GM18868 (cell line): Measurements from ENCODE around the gene DHX32.

Source experiments
- ATAC-seq: cut with Tn5 transposase; IDR thresholded peaks from one replicate; pipeline ENCODE4 v1.9.1; 2021; ENCODE audit warnings: mild to moderate bottlenecking, moderate library complexity; ENCODE audit not compliant: unreplicated experiment

The DHX32 gene

DNA sequence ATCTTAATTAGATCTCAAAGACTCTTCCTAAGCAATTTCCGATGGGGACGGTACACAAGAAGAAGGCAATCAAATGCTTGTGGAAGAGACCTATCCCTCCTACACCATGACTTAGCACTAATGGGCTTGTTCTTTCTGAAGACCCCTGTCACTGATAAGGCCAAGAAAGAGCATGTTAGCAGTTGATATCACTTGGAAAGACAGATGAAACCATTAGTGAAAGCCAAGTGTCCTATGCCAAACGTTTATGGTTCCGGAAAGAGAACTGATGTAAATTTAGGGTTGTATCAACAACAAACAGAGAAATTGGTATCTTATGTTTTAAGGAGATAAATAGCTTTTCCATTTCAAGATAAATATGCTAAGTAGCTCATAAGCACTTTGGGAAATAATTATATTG is 64.5 kb downstream of the DHX32 start:
- ATAC-seq: no peak

DNA sequence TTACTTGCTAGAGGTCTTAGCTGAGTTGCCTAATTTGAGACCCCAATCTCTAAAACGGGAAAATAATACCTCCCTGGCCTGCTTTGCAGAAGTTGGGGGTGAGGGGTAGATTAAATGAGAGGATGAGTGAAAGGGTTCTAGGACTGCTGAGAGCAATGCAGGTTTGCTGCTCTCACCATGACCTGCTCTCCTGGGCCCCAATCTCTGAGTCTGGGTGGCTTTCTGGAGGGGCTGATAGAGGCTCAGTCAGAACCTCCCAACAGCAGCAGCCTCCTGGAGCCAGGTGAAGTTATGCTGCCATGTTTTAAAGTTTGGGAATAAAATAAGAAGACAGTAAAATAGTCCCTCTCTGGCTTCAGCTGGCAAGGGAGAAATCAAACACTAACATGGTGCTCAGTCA is 65.3 kb downstream of the DHX32 start:
- no peak for ATAC-seq

DNA sequence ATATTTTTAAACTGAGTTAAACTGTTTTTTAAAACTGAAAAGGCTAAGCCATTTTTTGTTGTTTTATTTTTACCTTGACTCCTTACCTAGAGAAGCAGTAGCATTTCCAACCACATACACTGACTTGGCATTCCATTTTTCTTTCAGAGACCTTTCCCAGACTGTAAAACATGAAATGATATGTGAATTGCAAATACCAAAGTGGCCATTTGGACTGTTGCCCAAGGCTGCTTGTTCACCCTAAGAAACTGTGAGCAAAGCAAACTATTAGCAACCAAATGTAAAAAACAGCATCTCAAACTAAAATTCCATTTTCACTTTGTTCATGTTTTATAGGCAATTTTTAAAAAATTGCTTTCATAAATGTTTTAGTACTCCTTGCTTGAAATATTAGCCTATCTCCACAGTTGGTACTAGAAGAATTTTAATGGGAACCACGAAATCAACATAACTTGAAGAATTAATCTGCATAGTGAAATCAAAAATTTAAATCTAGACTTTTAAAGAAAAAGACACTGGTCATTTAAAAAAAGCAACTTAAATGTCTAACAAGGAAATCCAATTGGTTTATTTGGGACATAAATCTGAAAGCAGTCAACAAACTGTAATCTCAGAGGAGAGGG is 68.9 kb downstream of the DHX32 start:
- no peak for ATAC-seq

DNA sequence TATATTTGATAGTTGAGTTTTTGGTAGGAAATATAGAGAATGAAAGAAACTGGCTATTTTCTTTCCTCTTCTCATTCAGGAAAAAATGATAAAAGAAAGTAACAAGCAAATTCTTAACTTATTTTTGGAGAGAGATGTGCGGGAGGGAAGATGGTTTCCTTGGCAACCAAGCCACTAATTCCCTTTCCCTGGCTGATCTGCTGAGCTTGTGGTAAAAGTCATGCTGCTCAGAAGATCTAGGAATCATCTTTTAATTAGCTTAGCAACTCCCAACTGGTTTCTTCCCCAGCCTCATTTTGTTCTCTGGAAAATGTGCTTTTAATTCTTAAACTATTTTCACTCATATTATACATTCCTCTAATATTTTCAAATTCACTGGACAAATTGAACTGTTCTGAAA is 69.8 kb downstream of the DHX32 start:
- ATAC-seq: no peak

DNA sequence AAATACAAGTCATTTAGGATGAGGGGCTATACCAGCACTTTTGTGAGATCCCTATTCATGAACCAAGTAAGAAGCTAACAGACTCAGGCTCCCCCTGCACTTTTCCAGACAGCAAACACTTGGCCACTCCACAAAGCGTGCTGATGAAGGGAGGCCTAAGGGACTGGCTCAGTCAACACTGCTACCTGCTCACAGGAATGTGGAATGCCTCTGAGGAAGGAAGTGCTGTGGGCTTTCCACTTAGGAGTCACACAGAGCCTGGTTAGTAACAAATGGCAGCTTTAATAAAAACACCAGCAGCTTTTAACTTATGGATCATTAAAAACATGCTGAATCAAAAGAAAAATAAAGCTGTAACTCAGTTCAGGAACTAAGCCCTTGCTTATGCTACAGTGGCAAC is 73.0 kb downstream of the DHX32 start:
- no peak for ATAC-seq

DNA sequence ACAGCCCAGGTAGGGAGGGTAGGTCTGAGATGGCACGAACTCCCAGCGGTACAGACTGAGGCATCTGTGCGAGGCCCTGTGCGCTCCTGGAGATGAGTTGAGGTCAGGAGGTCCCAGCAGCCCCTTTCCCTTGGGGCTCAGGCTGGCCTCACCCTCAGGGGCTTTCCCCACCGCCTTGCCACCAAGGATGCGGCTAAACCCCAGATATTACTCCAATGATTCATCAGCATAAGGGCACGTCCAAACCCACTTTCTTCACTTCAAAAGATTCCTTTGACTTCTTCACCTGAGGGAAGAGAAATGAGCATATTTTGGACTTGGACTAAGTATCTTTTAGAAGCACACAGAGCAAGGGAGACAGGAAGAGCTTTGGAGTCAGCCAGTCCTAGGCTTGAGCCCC is 78.4 kb downstream of the DHX32 start:
- ATAC-seq: no peak

DNA sequence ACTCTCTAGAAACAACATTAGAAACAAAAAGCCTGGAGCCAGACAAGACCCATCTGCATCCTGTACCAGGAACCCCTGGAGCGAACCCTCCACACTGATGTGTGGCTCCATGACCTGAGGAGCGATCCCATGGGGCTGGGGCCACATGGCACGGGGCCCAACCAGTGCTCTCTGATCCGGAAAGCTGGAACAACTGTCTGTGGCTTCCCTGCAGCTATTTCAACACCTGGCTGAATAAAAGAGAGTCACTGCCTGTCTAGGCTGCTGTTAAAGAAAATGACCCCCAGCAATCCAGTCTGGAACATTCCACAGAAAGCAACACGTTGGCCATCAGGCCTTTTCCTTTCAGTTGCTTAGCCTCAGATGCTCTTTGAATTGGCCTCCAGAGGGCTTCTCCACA is 79.0 kb downstream of the DHX32 start:
- no peak for ATAC-seq

DNA sequence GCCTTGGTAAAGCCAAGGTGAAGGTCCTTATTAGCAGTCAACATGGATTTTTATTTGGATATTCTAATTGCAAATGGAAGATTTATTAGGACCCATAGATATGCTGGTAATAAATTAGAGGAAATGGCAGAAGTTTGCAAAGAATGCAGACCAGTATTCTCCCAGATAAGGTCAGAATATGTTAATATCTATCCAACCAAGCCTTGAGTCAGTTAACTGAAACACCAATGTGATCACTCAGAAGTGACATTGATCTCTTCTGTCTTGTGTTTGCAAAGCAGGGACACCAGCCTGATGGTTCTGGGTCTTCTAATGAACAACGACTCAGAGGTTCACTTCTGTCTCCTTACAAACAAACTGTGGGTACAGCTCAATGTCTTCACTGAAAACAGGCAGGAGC is 79.5 kb downstream of the DHX32 start:
- ATAC-seq: no peak

DNA sequence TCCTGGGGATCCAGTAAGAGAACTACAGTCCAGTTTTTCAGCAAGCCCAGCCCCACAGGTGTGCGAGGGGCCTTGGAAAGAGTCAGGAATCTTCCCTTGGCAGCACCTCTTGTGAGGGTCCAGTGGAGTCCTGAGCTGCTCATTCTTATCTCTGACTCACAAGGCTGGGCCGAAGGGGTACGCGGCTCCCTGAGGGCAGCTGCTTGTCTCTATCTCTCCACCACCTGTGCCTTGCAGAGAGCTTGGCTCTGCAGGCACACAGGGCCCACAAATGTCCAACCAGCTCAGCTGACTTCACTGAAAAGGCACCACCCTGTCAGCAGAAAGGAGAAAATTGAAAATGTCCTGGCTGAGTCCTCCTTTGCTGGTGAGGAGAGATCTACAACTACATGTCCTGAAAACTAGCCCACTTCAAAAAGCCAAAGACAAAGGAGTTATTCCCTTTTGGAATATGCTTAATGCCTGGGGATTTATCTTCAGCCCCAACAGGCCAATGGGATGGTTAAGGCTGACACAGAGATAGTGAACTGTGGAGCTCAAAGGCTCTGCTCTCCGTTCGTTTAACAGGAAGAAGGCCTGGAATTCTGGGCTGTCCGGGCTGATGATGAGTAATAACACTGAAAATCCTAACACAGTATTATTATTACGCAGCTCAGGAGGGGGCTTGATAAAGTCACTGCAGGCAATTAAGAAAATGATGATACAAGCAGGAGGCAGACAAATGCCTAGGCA is 81.5 kb downstream of the DHX32 start:
- ATAC-seq: no peak

DNA sequence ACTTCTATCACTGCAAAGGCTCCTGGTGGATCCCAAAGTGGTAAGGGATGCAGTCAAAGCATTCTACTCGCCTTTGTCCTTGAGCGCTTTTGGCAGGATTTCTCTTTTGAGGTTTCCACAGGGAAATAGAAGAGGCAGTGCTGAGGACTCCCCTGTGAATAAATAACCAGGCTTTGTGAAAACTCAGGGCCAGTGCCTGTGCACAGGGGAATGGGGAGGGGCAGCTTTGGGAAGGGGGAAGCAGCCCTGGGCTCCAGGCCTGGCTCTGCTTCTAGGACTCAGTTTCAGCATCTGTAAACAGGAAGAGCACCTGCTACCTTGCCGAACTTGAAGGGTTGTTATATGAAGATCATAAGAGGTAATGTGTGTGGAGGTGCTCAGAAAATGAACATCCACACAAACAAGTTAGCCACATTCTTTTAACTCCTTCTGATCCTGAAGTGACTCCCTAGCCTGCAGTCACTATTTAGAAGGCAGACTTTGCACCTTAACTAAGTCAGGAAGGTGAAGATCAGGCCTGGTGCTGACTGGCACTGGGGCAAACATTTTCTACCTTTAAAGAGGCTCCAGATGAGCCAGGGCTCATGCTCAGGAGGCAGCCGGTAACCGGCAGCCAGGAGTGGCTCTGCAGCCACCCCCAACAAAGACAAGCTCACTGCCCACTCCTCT is 83.0 kb downstream of the DHX32 start:
- no peak for ATAC-seq

DNA sequence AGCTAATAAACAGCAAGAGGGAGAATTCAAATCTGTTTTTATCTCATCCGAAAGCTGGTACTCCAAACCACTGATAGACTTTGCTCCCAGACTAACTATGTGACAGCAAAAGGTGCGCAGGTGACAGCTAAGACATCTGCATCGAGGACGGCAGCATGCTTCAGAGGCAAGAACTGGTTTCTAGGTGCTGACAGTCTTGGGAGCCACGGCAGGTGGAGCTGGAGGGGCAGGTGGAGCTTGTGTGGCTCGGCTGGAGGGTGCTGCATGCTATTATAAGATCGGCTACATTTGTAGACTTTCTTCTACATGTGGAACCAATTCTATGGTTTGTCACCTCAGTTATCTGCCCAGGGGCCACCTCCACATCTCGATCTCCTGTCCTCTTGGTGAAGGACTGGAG is 83.7 kb downstream of the DHX32 start:
- ATAC-seq: no peak

DNA sequence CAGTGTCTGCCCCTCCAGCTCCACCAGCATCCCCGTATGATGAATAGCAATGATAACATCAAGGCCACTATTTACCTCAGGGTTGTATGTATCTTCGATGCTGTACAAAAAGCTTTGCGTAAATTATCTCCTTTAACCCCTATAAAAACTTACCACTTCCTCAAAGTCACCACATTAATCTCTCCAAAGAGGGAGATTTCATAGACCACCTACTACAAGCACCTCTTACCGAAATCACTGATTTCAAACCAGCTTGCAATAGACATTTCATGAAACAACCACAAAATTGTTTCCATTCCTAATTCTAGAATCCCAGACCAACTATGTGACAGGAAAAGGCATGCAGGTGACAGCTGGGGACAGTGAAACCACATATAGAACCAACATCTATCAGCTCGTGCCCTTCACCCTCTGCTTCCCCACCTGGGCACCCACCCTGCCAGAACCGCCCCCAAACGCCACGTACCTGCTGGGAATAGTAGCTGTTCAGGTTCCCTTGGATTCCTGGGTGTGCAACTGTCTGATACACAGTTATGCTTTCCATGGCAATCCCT is 85.4 kb downstream of the DHX32 start:
- ATAC-seq: no peak

DNA sequence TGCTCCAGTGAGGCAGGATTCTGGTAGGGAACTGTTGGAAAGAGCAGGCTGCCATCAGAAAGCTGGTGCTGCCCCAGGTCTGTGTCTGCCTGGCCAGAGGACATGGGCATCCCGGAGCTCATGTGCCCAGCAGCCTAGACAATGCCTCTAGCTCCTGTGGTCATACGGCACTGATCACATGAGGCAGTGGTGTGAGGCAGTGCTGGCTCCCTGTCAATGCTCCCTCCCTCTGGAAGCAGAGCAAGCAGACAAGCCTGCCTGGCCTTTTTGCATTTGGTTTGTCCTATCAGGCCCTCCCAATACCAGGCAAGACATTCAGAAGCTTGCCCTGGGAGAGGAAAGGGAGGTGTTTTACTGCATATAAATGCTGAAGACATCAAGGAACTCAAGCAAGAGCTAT is 86.0 kb downstream of the DHX32 start:
- no peak for ATAC-seq

DNA sequence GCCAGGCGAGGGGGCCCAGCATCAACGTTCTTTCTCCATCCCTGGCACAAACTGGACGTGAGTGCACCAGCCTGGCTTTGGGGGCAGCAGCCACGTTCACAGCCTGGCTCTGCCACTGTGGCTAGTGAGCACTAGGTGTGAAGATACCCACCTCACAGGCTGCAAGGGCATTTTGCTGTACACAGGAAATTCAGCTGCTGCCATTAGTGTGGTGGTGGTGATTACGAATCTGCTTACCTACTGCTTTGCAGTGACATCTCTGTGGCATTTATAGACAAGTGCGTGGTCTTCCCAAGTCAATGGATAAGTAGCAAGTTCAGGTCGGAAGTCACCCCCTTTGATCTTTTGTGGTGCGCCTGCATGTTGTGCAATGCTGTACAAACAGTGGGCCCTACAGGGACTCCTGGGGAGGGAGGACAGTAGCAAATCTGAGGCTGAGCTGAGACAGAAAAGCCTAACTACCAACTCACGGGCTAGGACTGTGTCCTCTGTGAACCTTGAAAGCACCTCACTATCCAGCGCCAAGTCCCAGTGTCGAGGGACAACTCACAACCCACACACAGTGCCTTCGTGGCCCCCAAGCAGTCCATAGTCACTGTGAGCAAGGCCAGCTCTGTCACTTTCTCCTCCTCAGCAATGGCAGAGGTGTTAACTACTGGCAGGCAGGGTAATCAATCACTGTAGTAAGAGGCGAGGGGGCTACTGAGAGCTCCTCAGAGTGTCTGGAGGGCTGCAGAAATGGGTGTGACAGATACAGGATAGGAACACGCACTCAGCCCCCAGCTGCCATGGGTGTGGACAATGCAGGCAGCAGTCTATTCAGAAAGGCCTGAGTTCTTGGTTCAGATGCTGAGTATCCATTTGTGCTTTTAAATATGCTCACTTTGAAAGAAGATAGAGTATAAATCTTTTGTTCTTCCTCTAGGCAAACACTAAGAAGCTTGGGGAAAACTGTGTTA is 88.5 kb downstream of the DHX32 start:
- no peak for ATAC-seq

DNA sequence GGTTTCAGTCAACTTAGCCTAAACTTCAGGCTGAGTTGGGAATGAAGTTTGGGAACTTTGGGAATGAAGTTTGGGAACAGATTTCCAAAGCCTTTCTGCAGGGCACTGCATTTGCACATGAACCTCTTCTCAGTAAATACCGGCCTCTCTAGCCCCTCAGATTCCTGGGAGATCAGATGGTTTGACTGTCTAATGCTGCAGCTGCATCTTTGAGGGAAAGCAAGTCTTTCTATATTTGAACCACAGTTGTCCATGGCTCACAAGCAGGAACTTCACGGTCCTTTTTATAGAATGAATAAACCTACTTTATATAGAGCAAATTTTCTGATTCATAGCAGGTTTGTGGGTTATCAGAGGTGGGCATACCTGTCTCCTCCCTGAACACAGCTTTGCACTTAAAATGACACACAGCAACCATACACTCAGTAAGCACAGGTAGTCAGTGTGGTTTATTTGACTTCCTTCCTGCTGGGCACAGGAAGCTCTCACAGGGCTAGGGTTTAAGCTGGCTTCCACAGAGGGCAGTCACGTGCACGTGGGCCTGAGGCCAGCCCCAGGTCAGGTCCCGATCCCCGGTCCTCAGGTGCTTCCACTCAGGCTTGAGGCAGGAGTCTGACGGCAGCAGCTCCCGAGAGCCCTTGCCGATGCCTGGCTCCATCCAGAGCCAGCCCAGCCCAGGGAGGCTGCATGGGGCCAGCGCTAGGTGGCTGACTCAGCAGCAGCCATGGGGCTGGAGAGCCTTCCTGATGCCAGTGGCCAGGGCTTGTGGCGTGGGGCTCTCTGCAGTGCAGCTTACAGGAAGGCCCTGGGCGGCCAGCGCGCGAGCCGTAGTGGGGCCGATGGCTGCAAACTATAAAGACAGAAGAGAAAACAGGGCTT is 92.7 kb downstream of the DHX32 start:
- ATAC-seq: no peak
